ENCODE measurements around the gene SPEM1.

DNA sequence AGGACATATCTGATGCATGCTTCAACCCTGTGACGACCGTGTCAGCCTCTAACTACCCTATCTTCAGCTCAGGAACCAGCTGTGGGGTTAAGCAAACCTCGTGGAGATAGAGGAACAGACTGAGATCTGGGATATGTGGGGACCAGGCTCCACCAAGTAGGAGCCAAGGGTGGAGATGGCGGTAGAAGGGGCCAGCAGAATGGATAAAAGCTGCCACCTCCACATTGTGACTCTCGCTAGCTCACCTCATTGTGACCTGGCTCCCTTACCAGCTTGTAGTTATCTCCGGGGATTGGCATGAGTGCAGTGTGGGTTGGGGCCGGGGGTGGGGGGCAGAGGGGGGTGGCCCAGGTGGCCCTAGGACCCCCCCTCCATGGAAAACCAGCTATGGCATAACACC is 5.2 kb downstream of the SPEM1 start, which contains the start of gene SPEM2:
- TF ChIP-seq POLR2A (IDR thresholded peaks at IDR 0.05; ENCODE audit: low read depth, low read length) = no peak
- no peak for TF ChIP-seq TAF1 (IDR thresholded peaks at IDR 0.05; ENCODE audit: low read depth, low read length)

Data from GM12891 (cell line).